HCT116 (cell line): ENCODE data around the gene CHERP.

ENCODE experiments used
- EZH2 ChIP-seq: fragments of 200-600 bp; sonication (generic); IDR thresholded peaks from 2 replicates; pipeline ENCODE4 v1.6.1; 2017; ENCODE audit warnings: antibody characterized with exemption, mixed run types
- EZH2phosphoT487 ChIP-seq: fragments of 200-600 bp; IDR thresholded peaks from 2 replicates; pipeline ENCODE4 v1.6.1; 2018; ENCODE audit warnings: antibody characterized with exemption, borderline replicate concordance
- JUND ChIP-seq: IDR thresholded peaks from 2 replicates; pipeline ENCODE4 v1.6.1; 2012
- POLR2A ChIP-seq: IDR thresholded peaks from 2 replicates; pipeline ENCODE4 v1.7.0; 2011; ENCODE audit warnings: borderline replicate concordance; ENCODE audit not compliant: insufficient read depth, insufficient read length; ENCODE audit errors: extremely low read depth
- POLR2AphosphoS5 ChIP-seq: IDR thresholded peaks from 2 replicates; pipeline ENCODE4 v1.6.1; 2011; ENCODE audit warnings: mild to moderate bottlenecking, low read depth, low read length, moderate library complexity
- RAD21 ChIP-seq: IDR thresholded peaks from 2 replicates; pipeline ENCODE4 v1.6.1; 2012; ENCODE audit warnings: low read depth, mild to moderate bottlenecking
- SIN3A ChIP-seq: IDR thresholded peaks from 2 replicates; pipeline ENCODE4 v1.6.1; 2012; ENCODE audit warnings: low read depth
- SRF ChIP-seq: IDR thresholded peaks from 2 replicates; pipeline ENCODE4 v1.6.1; 2012; ENCODE audit warnings: low read depth
- ZFX ChIP-seq: fragments of 450-650 bp; IDR thresholded peaks from 2 replicates; pipeline ENCODE4 v1.6.1; 2017
- TF ChIP-seq, protein P1 (sequence below), 3 experiments: fragments of 200-600 bp in 1 of 3; sonication (generic) in 1 of 3; IDR thresholded peaks in 2 of 3; conservative IDR thresholded peaks in 1 of 3; 2 replicates each; pipeline ENCODE4 v1.5.1; 2012 to 2017; ENCODE audit warnings: low read depth in 2 of 3, low read length in 2 of 3, antibody characterized with exemption in 1 of 3, borderline replicate concordance in 1 of 3, control low read depth in 1 of 3, mild to moderate bottlenecking in 1 of 3, mixed read lengths in 1 of 3, mixed run types in 1 of 3, moderate library complexity in 1 of 3; ENCODE audit not compliant: insufficient read depth in 1 of 3
- TF ChIP-seq, protein P2 (sequence below): IDR thresholded peaks from 2 replicates; pipeline ENCODE4 v1.6.1; 2012
- TF ChIP-seq, protein P3 (sequence below): IDR thresholded peaks from 2 replicates; pipeline ENCODE4 v1.6.1; 2012

DNA sequence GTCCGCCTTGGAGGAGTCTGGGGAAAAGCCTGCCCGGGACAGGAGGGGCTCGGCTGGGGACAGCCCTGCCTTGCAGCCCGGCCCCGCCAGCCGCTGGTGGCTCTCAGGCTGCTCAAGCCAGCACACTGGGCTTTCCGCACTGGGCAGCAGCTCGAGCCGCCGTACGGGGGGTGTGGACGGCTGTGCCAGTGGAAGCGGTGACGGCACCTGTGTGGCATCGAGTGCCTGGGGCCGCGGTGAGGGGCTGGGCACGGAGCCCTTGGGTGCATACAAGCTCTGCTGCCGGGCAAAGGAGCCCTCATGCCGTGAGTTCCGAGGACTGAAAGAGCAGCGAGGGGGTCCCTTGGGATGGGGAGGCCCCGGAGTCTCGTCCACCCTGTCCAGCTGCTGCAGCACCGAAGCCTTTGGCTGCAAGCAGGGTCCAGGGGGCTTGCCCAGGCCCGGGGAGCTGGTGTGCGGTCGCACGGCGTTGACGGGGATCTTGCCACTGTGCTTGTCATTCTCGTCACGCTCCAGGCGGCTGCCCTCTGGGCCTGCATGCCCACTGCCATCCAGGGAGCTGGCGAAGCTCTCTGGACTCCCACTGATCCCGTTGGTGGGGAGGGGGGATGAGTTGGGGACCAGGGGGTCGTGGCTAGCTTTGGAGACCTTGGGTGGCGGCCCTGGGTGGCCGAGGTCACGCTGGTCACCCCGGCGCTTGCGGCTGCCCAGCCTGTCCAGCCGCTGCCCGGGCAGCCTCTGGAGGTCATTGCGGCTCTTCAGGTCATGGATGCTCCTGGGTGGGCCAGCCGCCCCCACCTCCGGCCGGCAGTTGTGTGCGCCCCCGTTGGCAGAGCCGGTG lies 34.7 kb upstream of the CHERP start:
- TF ChIP-seq, protein P1, sequence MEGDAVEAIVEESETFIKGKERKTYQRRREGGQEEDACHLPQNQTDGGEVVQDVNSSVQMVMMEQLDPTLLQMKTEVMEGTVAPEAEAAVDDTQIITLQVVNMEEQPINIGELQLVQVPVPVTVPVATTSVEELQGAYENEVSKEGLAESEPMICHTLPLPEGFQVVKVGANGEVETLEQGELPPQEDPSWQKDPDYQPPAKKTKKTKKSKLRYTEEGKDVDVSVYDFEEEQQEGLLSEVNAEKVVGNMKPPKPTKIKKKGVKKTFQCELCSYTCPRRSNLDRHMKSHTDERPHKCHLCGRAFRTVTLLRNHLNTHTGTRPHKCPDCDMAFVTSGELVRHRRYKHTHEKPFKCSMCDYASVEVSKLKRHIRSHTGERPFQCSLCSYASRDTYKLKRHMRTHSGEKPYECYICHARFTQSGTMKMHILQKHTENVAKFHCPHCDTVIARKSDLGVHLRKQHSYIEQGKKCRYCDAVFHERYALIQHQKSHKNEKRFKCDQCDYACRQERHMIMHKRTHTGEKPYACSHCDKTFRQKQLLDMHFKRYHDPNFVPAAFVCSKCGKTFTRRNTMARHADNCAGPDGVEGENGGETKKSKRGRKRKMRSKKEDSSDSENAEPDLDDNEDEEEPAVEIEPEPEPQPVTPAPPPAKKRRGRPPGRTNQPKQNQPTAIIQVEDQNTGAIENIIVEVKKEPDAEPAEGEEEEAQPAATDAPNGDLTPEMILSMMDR (IDR thresholded peaks at IDR 0.05 in 2 of 3, conservative IDR thresholded peaks at IDR 0.05 in 1 of 3; ENCODE audit: borderline replicate concordance in 1 of 3, insufficient read depth in 1 of 3, low read depth in 2 of 3, low read length in 2 of 3), result no peak
- TF ChIP-seq POLR2A, result no peak
- no peak for TF ChIP-seq SIN3A
- no peak for TF ChIP-seq POLR2AphosphoS5
- no peak for TF ChIP-seq SRF
- TF ChIP-seq JUND, result no peak
- no peak for TF ChIP-seq EZH2phosphoT487
- no peak for TF ChIP-seq RAD21
- TF ChIP-seq, protein P2, sequence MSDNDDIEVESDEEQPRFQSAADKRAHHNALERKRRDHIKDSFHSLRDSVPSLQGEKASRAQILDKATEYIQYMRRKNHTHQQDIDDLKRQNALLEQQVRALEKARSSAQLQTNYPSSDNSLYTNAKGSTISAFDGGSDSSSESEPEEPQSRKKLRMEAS, result no peak
- TF ChIP-seq EZH2, result no peak
- TF ChIP-seq, protein P3, sequence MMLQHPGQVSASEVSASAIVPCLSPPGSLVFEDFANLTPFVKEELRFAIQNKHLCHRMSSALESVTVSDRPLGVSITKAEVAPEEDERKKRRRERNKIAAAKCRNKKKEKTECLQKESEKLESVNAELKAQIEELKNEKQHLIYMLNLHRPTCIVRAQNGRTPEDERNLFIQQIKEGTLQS, result no peak
- TF ChIP-seq ZFX, result no peak
